Naive B cell (primary cell): Measurements from ENCODE around the gene OR4N5. TPM values are rescaled to one million over a fixed set of nuclear protein-coding genes. Genes with fewer than 3 reads are reported as not detected.
"Not testable (repeated sequence)": the region's sequence is repeated elsewhere in the genome, so short reads cannot be mapped to it uniquely, and the experiment has no call there.

Experiments used
- ATAC-seq, 2 donors: fragments of 150-1000 bp; cut with Tn5 transposase; 2 replicates each; pipeline ENCODE4 v1.10.0; 2021; ENCODE audit warnings: low read depth in 2 of 2, mild to moderate bottlenecking in 2 of 2, moderate library complexity in 2 of 2
- DNase-seq: peaks from one replicate; pipeline ENCODE4 v3.0.0; 2022
- H3K27ac Mint-ChIP-seq, 6 donors: one replicate each; pipeline ENCODE4 v1.8.0; 2020 to 2022; ENCODE audit warnings: mild to moderate bottlenecking in 6 of 6, mixed read lengths in 6 of 6, moderate library complexity in 5 of 6, inconsistent platforms in 2 of 6
- H3K27me3 Mint-ChIP-seq, 3 donors: one replicate each; pipeline ENCODE4 v1.8.0; 2021 to 2022; ENCODE audit warnings: mixed read lengths in 3 of 3, mild to moderate bottlenecking in 1 of 3
- H3K36me3 Mint-ChIP-seq, 2 donors: one replicate each; pipeline ENCODE4 v1.8.0; 2020 to 2022; ENCODE audit warnings: mixed read lengths in 2 of 2, inconsistent platforms in 1 of 2, mild to moderate bottlenecking in 1 of 2
- H3K4me1 Mint-ChIP-seq, 3 donors: one replicate each; pipeline ENCODE4 v1.8.0; 2020 to 2022; ENCODE audit warnings: mixed read lengths in 3 of 3, inconsistent platforms in 1 of 3, mild to moderate bottlenecking in 1 of 3, moderate library complexity in 1 of 3
- H3K4me3 Mint-ChIP-seq, 8 donors: one replicate each; pipeline ENCODE4 v1.8.0; 2020 to 2022; ENCODE audit warnings: mild to moderate bottlenecking in 8 of 8, mixed read lengths in 8 of 8, moderate library complexity in 8 of 8, inconsistent platforms in 2 of 8
- H3K9me3 Mint-ChIP-seq, 7 donors: one replicate each; pipeline ENCODE4 v1.8.0; 2020 to 2022; ENCODE audit warnings: mixed read lengths in 7 of 7, mild to moderate bottlenecking in 5 of 7, inconsistent platforms in 2 of 7, moderate library complexity in 1 of 7
- polyA plus RNA-seq, 6 donors: library from polyadenylated mRNA; unstranded; fragments of 300-500 nt; fragmentation: Illumina TruSeq; gene quantifications; one replicate each; pipeline ENCODE4 v1.2.3, GENCODE V29; 2021; ENCODE audit warnings: low read depth in 6 of 6

OR4N5 gene
- not detected for polyA plus RNA-seq

DNA sequence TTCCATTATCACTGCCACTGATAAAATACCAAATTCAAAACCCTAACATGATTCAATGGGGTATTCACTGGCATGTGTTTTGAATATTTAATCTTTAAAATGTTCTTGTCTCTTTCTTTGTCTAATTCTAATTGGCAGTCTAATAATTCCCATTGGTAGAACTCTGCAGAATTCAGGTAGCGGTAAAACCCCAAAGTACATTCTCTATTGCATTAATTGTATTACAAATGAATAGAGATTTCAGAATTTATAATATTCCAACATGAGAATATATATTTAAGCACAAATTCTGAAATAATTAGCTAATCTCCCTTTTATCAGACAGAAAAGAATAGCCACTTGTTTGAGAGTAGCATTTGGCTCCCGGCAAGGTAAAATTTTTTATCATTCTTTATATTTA, at the start of gene OR4N5:
Gene OR4N5, plus strand, starts transcription at position 301 of the 400 bp plus-strand sequence. CDS start 4,916 bp downstream, outside the sequence.
- H3K4me1 Mint-ChIP-seq: no peaks in the 10 kb centered on the region
- DNase-seq (no peak), ATAC-seq (no peak)
- no peaks in the 10 kb centered on the region for H3K36me3 Mint-ChIP-seq
- H3K27ac Mint-ChIP-seq: no peak within 1 kb of the TSS
- H3K27me3 Mint-ChIP-seq: peaks cover 28 to 36% (median 29%) of the 10 kb centered on the region in 3 donors
- peaks cover 0 to 2% (median 0%) of the 10 kb centered on the region in 7 donors for H3K9me3 Mint-ChIP-seq
- no peak within 1 kb of the TSS for H3K4me3 Mint-ChIP-seq

DNA sequence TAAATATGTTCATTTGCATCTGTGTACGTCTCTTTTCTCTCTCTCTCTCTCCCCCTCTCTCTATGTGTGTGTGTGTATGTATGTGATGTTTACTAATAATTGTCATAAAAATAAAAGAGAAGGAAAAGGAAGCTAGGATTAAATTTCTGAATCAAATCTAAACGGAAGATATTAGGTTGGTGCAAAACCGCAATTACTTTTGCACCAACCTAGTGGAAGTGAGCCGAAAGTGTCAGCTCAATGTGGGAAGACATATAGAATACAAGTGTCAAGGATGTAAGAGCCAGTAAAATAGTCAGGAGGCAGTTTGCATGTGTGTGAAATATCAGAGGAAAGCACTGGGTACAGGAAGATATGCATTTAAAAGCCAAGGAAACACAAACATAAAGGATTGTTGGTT, 46.6 kb upstream of the OR4N5 start:
- DNase-seq (no peak), ATAC-seq (no peak)
- no peaks in the 10 kb centered on the region for H3K4me1 Mint-ChIP-seq
- peaks cover 0 to 8% (median 0%) of the 10 kb centered on the region in 3 donors for H3K27me3 Mint-ChIP-seq
- no peak overlapping the region for H3K4me3 Mint-ChIP-seq
- peaks cover 0 to 3% (median 0%) of the 10 kb centered on the region in 7 donors for H3K9me3 Mint-ChIP-seq
- H3K36me3 Mint-ChIP-seq: no peaks in the 10 kb centered on the region
- H3K27ac Mint-ChIP-seq: no peak overlapping the region

DNA sequence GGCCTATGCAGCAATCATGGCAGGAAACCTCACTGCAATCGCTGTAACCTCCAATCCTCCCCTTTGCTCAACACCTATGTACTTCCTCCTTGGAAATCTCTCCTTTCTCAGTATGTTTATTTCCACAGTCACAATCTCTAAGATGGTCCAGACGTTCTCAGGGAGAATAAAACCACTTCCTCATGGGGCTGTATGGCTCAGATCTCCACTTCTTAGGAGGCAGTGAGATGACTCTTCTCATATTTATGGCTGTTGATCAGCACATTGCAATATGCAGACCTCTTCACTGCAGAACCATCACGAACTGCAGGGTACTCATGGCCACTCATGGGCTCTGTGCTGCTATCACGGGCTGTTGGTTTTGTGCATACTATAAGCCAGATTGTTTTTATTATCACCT, 45.2 kb upstream of the OR4N5 start:
- no peak overlapping the region for H3K4me3 Mint-ChIP-seq
- ATAC-seq: no peak
- H3K27ac Mint-ChIP-seq: no peak overlapping the region
- H3K9me3 Mint-ChIP-seq: peaks cover 0 to 2% (median 0%) of the 10 kb centered on the region in 7 donors
- no peaks in the 10 kb centered on the region for H3K4me1 Mint-ChIP-seq
- peaks cover 0 to 8% (median 0%) of the 10 kb centered on the region in 3 donors for H3K27me3 Mint-ChIP-seq
- no peak for DNase-seq
- no peaks in the 10 kb centered on the region for H3K36me3 Mint-ChIP-seq

- H3K27ac Mint-ChIP-seq, DNase-seq, H3K36me3 Mint-ChIP-seq, H3K4me1 Mint-ChIP-seq, H3K4me3 Mint-ChIP-seq, H3K9me3 Mint-ChIP-seq, ATAC-seq: not testable (repeated sequence)
- peaks cover 0 to 13% (median 0%) of the 10 kb centered on the region in 3 donors for H3K27me3 Mint-ChIP-seq
Measured at GRCh38 chr14:20098926-20099770, 39.5 kb upstream of the OR4N5 start.

- ATAC-seq: no peak
- Mint-ChIP-seq H3K36me3 (no peaks in the 10 kb centered on the region), H3K4me1 (no peaks in the 10 kb centered on the region), H3K27me3 (no peaks in the 10 kb centered on the region), H3K4me3 (peak within 1 kb of the TSS in 1 of 8 donors; percentile 4), H3K27ac (no peak within 1 kb of the TSS), H3K9me3 (peaks cover 0 to 9% (median 0%) of the 10 kb centered on the region in 7 donors)
- no peak for DNase-seq
Measured at GRCh38 chr14:20110438-20110837, 28.2 kb upstream of the OR4N5 start, which contains the start of gene OR4K17. TSS of gene OR4K17 (plus strand) at chr14:20110739. CDS start at chr14:20117500, 6,761 bp downstream.

DNA sequence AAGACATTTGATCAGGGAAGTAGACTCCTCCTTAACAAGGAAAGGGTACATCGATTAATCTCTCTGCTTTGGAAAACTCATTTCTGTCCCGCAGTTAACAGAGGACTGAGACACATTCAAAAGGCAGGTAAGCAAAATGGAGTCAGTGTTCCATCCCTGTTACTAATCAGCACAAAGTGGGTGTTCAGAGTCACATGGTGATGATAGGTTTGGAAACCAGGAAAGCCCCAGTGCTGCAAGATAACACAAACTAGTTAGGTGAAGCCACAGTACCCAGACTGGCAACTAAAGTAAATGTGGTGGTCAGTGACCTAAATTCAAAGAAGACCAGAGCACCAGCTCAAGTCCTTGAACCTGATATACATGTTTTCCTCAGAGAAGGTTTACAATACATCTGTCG, 26.3 kb upstream of the OR4N5 start:
- no peak overlapping the region for H3K27ac Mint-ChIP-seq
- H3K4me1 Mint-ChIP-seq: no peaks in the 10 kb centered on the region
- ATAC-seq: no peak
- H3K36me3 Mint-ChIP-seq: no peaks in the 10 kb centered on the region
- H3K27me3 Mint-ChIP-seq: no peaks in the 10 kb centered on the region
- H3K9me3 Mint-ChIP-seq: peaks cover 0 to 3% (median 0%) of the 10 kb centered on the region in 7 donors
- DNase-seq: no peak
- no peak overlapping the region for H3K4me3 Mint-ChIP-seq

- Mint-ChIP-seq H3K27me3 (peaks cover 0 to 9% (median 7%) of the 10 kb centered on the region in 3 donors), H3K9me3 (peaks cover 10 to 39% (median 23%) of the 10 kb centered on the region in 7 donors), H3K4me1 (no peaks in the 10 kb centered on the region), H3K27ac (no peak overlapping the region), H3K36me3 (peaks cover 0 to 4% of the 10 kb centered on the region in 2 donors), H3K4me3 (no peak overlapping the region)
- no peak for DNase-seq
- ATAC-seq: no peak
Measured at GRCh38 chr14:20116748-20117147, 21.9 kb upstream of the OR4N5 start.

DNA sequence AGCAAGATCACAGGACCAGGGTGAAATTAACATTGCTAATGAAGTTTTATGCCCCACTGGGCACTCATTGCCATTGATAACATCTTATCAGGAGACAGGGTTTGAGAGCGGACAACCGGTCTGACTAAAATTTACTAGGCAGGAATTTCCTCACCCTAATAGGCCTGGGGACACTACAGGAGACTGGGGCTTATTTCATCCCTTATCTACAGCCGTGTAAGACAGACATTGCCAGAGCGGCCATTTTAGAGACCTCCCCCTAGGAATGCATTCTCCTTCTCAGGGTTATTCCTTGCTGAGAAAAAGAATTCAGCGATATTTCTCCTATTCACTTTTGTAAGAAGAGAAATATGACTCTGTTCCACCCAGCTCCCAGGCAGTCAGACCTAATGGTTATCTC, 19.8 kb upstream of the OR4N5 start:
- no peak for DNase-seq
- Mint-ChIP-seq H3K27ac (peak overlapping the region in 1 of 6 donors; percentile 35), H3K27me3 (peaks cover 7 to 13% (median 8%) of the 10 kb centered on the region in 3 donors), H3K4me3 (no peak overlapping the region), H3K4me1 (no peaks in the 10 kb centered on the region), H3K36me3 (peaks cover 0 to 4% of the 10 kb centered on the region in 2 donors), H3K9me3 (peaks cover 12 to 39% (median 23%) of the 10 kb centered on the region in 7 donors)
- ATAC-seq: no peak

- H3K27me3 Mint-ChIP-seq: peaks cover 10 to 24% (median 22%) of the 10 kb centered on the region in 3 donors
- no peaks in the 10 kb centered on the region for H3K4me1 Mint-ChIP-seq
- H3K9me3 Mint-ChIP-seq: peaks cover 0 to 9% (median 0%) of the 10 kb centered on the region in 7 donors
- DNase-seq: no peak
- H3K36me3 Mint-ChIP-seq: no peaks in the 10 kb centered on the region
- H3K4me3 Mint-ChIP-seq: no peak overlapping the region
- ATAC-seq: no peak
- H3K27ac Mint-ChIP-seq: no peak overlapping the region
Measured at GRCh38 chr14:20143911-20144310, 5.3 kb downstream of the OR4N5 start.

GRCh38 chr14:20144820-20145219, 6.2 kb downstream of the OR4N5 start:
- Mint-ChIP-seq H3K36me3 (no peaks in the 10 kb centered on the region), H3K4me1 (no peaks in the 10 kb centered on the region), H3K27me3 (peaks cover 12 to 23% (median 20%) of the 10 kb centered on the region in 3 donors), H3K27ac (no peak overlapping the region), H3K4me3 (no peak overlapping the region), H3K9me3 (peaks cover 0 to 11% (median 0%) of the 10 kb centered on the region in 7 donors)
- ATAC-seq: no peak
- DNase-seq: no peak

GRCh38 chr14:20164462-20164861, 25.8 kb downstream of the OR4N5 start:
- Mint-ChIP-seq H3K27me3 (peaks cover 0 to 6% (median 0%) of the 10 kb centered on the region in 3 donors), H3K4me1 (no peaks in the 10 kb centered on the region), H3K4me3 (no peak overlapping the region), H3K27ac (no peak overlapping the region), H3K9me3 (peaks cover 9 to 66% (median 35%) of the 10 kb centered on the region in 7 donors), H3K36me3 (peaks cover 0 to 6% of the 10 kb centered on the region in 2 donors)
- ATAC-seq (no peak), DNase-seq (no peak)

DNA sequence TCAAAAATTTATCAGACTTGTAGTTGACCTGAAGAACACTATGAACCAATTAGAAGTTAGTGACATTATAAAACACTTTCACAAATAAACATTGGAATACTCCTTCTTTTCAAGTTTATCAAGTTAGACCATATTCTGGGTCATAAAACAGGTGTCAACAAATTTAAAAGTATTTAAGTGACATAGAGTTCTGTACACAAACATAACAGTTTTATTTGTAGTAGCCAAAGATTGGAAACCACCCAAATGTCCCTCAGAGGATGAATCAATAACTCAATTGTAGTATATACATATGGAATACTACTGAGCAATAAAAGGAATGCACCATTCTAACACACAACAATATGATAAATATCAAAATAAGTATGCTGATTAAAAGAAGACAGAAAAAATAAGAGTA, 28.5 kb downstream of the OR4N5 start:
- H3K9me3 Mint-ChIP-seq: peaks cover 9 to 46% (median 32%) of the 10 kb centered on the region in 7 donors

GRCh38 chr14:20169852-20170251, 31.2 kb downstream of the OR4N5 start:
- not testable (repeated sequence) for H3K4me3 Mint-ChIP-seq, ATAC-seq, H3K27ac Mint-ChIP-seq, H3K36me3 Mint-ChIP-seq, DNase-seq, H3K27me3 Mint-ChIP-seq, H3K4me1 Mint-ChIP-seq
- H3K9me3 Mint-ChIP-seq: peaks cover 0 to 19% (median 14%) of the 10 kb centered on the region in 7 donors

More for the DNA sequence above, 28.5 kb downstream of the OR4N5 start:
- no peak overlapping the region for H3K4me3 Mint-ChIP-seq
- peaks cover 0 to 6% (median 0%) of the 10 kb centered on the region in 3 donors for H3K27me3 Mint-ChIP-seq
- no peaks in the 10 kb centered on the region for H3K4me1 Mint-ChIP-seq
- H3K27ac Mint-ChIP-seq: no peak overlapping the region
- ATAC-seq: no peak
- peaks cover 0 to 6% of the 10 kb centered on the region in 2 donors for H3K36me3 Mint-ChIP-seq
- DNase-seq: no peak

GRCh38 chr14:20174205-20174604, 35.6 kb downstream of the OR4N5 start:
- not testable (repeated sequence) for H3K4me1 Mint-ChIP-seq, ATAC-seq, H3K27ac Mint-ChIP-seq, H3K36me3 Mint-ChIP-seq, H3K4me3 Mint-ChIP-seq, H3K27me3 Mint-ChIP-seq, DNase-seq, H3K9me3 Mint-ChIP-seq
